ENCODE results near the gene PKNOX2.
"Not testable (repeated sequence)": the region's sequence is repeated elsewhere in the genome, so short reads cannot be mapped to it uniquely, and the experiment has no call there.

The PKNOX2 gene

GRCh38 chr11:125202362-125202880 lies 37.9 kb downstream of the PKNOX2 start:
- no peak for DNase-seq (ENCODE audit: low spot score)

GRCh38 chr11:125202977-125203376 lies 38.4 kb downstream of the PKNOX2 start:
- no peak for DNase-seq (ENCODE audit: low spot score)

GRCh38 chr11:125207866-125208425 lies 43.4 kb downstream of the PKNOX2 start:
- no peak for DNase-seq (ENCODE audit: low spot score)

GRCh38 chr11:125210066-125210465 lies 45.5 kb downstream of the PKNOX2 start:
- DNase-seq (ENCODE audit: low spot score), result no peak

- peak; percentile 58 for DNase-seq (ENCODE audit: low spot score)
Observed at GRCh38 chr11:125211191-125211947, 46.8 kb downstream of the PKNOX2 start.

GRCh38 chr11:125211948-125212340 lies 47.4 kb downstream of the PKNOX2 start:
- no peak for DNase-seq (ENCODE audit: low spot score)

- DNase-seq (ENCODE audit: low spot score), result peak; percentile 31
Observed at GRCh38 chr11:125214601-125215565, 50.3 kb downstream of the PKNOX2 start.

- no peak for DNase-seq (ENCODE audit: low spot score)
Observed at GRCh38 chr11:125215976-125216375, 51.4 kb downstream of the PKNOX2 start.

GRCh38 chr11:125218336-125218735 lies 53.8 kb downstream of the PKNOX2 start:
- DNase-seq (ENCODE audit: low spot score), result no peak

- no peak for DNase-seq (ENCODE audit: low spot score)
Observed at GRCh38 chr11:125221461-125221860, 56.9 kb downstream of the PKNOX2 start.

- no peak for DNase-seq (ENCODE audit: low spot score)
Observed at GRCh38 chr11:125222494-125222893, 57.9 kb downstream of the PKNOX2 start.

GRCh38 chr11:125223161-125223560 lies 58.6 kb downstream of the PKNOX2 start:
- DNase-seq (ENCODE audit: low spot score), result not testable (repeated sequence)

- no peak for DNase-seq (ENCODE audit: low spot score)
Observed at GRCh38 chr11:125223901-125224361, 59.4 kb downstream of the PKNOX2 start.

- peak; percentile 59 for DNase-seq (ENCODE audit: low spot score)
Observed at GRCh38 chr11:125224391-125225021, 60.0 kb downstream of the PKNOX2 start.

GRCh38 chr11:125225401-125225800 lies 60.9 kb downstream of the PKNOX2 start:
- no peak for DNase-seq (ENCODE audit: low spot score)

GRCh38 chr11:125226031-125226430 lies 61.5 kb downstream of the PKNOX2 start:
- no peak for DNase-seq (ENCODE audit: low spot score)

- no peak for DNase-seq (ENCODE audit: low spot score)
Observed at GRCh38 chr11:125226706-125227105, 62.2 kb downstream of the PKNOX2 start.

- DNase-seq (ENCODE audit: low spot score), result no peak
Observed at GRCh38 chr11:125227151-125227550, 62.6 kb downstream of the PKNOX2 start.

GRCh38 chr11:125228445-125228844 lies 63.9 kb downstream of the PKNOX2 start:
- DNase-seq (ENCODE audit: low spot score), result no peak

GRCh38 chr11:125228993-125229392 lies 64.4 kb downstream of the PKNOX2 start:
- DNase-seq (ENCODE audit: low spot score), result no peak

GRCh38 chr11:125229916-125230315 lies 65.4 kb downstream of the PKNOX2 start:
- no peak for DNase-seq (ENCODE audit: low spot score)

- no peak for DNase-seq (ENCODE audit: low spot score)
Observed at GRCh38 chr11:125233116-125233515, 68.6 kb downstream of the PKNOX2 start.

All from iPS-NIHi11 (cell line).